Stomach (tissue), 4 donors: ENCODE data around the gene PNMA1.

ENCODE experiments used
- CTCF ChIP-seq, 7 experiments: fragments of 450-650 bp in 4 of 7; fragments of 200-600 bp in 3 of 7; sonication (generic) in 3 of 7; IDR thresholded peaks; one replicate each; pipeline ENCODE4 v1.5.1; 2016 to 2019; ENCODE audit warnings: antibody characterized with exemption in 7 of 7, control low read depth in 2 of 7, mild to moderate bottlenecking in 1 of 7
- POLR2A ChIP-seq, 4 donors: fragments of 450-650 bp; IDR thresholded peaks; one replicate each; pipeline ENCODE4 v1.6.1; 2016; ENCODE audit warnings: antibody characterized with exemption in 4 of 4, control low read depth in 2 of 4, mild to moderate bottlenecking in 1 of 4, moderate library complexity in 1 of 4
- POLR2AphosphoS5 ChIP-seq, 3 donors: sonication (generic); formaldehyde crosslinking; IDR thresholded peaks; one replicate each; pipeline ENCODE4 v1.6.1; 2016; ENCODE audit warnings: antibody characterized with exemption in 3 of 3

GRCh38 chr14:73723406-73723796 lies 9.2 kb upstream of the PNMA1 start:
- TF ChIP-seq CTCF (IDR thresholded peaks at IDR 0.05) (no peak), POLR2A (IDR thresholded peaks at IDR 0.05) (no peak), POLR2AphosphoS5 (IDR thresholded peaks at IDR 0.05) (peak in 1 of 3 donors; percentile 19)
